ENCODE measurements around the gene VPS4A.

Gene VPS4A

DNA sequence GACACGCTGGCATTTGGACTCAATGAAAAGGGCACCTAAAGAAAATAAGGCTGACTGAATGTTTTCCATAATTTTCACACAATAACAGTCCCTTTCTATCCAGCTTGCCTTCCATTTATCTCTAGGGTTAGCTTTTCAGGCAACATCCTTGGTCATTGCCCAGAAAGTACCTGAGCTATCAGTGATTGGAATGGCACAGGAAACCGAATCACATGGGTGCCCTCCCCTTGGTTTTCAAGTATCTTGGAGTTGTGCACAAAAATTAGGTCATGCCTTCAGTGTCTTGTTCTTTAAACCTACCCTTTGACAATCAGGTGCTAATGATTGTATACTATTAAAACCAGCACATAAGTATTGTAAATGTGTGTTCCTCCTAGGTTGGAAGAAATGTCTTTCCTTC is 3.3 kb upstream of the VPS4A start:
- DNase-seq, result no peak

- no peak for DNase-seq
Measured at GRCh38 chr16:69309316-69309715, 1.8 kb upstream of the VPS4A start.

DNA sequence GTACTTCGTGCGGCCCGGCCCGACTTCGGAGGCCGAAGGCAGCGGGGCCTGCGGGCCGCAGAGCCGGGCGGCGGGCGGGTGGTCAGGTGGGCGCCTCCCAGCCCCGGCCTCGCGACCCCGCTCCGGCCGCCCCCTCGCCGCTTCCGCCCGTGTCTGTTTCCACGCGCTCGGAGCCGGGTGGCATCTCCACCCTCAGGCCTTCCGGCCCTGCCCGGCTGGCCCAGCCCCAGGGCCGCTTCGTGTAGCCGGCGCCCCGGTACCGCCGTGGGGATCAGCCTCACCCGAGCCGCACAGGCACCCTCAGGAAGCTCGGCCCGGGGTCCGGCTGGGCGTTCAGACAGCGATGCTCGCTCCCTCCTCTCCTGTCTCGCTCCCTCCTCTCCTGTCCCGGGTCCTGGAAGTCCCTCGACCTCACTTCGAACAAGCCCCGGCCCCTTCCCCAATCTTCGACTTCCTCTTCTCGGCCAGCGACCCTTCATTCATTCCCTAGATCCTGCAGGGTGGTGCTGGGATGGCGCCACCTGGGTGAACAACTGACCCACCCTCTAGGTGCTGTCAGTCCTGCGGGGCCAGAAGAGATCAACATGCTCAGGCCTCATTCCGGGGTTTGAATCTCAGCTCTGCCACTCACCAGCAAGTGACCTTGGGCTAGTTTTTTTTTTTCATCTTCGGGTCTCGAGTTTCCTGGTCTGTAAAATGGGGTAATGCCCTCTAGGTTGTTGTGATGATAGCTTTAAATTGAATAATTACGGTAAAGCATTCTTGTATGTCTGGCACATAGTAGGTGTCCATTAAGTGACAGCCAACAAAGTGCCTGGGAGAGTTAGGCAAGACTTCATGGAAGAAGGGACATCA is 610 bp downstream of the VPS4A start:
- DNase-seq, result no peak

GRCh38 chr16:69313469-69313868 is 2.3 kb downstream of the VPS4A start:
- no peak for DNase-seq

DNA sequence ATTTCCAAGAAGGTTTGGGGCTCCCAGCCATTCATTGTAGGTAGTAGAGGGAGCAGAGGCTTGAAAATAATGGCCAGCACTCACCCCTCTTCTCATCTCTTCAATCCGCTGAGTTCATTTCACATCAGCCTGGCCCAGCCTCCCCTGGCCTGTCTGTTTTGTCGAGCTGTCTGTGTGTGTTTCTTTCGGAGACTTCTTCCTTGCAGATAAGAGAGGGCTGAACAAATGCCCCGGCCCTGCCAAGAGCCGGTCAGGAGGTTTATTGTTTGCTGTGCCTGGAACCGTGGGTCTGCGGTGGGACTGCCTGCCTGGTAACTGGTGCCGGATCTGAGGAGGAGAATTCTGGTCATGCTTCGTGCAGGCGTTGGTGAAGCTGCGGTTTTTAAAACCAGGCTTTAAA is 3.4 kb downstream of the VPS4A start:
- no peak for DNase-seq

- DNase-seq, result no peak
Measured at GRCh38 chr16:69315486-69316311, 4.5 kb downstream of the VPS4A start.

DNA sequence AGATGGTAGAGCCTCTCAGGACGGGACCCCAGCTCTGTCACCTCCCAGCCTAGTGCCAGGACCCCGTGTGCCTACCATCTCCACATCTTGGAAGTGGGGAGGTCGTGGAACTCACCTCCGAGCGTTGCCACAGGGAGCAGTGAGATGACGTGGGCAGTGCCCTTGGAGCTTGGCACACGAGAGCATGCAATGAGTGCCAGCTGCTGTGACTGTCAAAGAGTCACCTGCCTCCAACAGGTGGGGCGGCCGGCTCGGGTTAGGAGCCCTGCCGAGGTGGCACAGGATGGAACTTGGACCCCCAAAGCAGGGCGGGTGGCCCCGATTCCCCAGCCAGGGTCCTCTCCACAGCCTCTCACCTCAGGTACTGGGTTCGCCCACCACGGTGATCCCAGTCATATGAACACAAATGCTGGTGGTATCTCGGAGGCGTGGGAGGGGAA is 5.5 kb downstream of the VPS4A start:
- no peak for DNase-seq

DNA sequence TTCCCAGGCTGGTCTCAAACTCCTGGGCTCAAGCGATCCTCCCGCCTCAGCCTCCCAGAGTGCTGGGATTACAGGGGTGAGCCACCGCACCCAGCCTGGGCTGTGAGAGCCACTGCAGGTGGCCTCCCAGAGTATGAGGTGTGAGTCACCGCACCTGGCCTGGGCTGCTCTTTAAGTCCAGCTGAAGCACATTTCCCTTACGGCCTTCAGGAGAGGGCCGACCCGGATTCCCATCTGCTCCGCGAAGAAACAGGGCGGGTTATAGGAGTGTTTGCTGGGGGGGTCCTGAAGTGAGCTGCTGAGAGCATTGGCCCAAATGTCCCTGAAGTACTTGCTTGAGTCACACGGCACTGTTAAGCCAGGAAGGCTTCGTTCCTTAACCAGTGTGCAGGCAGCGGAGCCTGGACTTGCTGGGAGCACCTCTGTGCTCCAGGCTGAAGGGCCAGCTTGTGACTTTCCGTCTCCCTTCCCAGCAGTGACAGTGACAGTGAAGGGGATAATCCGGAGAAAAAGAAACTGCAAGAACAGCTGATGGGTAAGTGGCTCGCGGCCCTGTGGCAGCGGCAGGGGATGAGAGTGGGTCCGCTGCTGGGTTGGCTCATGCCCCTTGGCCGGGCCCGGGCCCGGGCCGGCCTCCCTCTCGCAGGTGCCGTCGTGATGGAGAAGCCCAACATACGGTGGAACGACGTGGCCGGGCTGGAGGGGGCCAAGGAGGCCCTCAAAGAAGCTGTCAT is 7.2 kb downstream of the VPS4A start:
- DNase-seq, result no peak

GRCh38 chr16:69318911-69319289 is 7.8 kb downstream of the VPS4A start:
- DNase-seq, result no peak

- no peak for DNase-seq
Measured at GRCh38 chr16:69319381-69319780, 8.2 kb downstream of the VPS4A start.

- no peak for DNase-seq
Measured at GRCh38 chr16:69319826-69320739, 8.9 kb downstream of the VPS4A start.

GRCh38 chr16:69320740-69321073 is 9.6 kb downstream of the VPS4A start:
- DNase-seq, result no peak

GRCh38 chr16:69321080-69321479 is 9.9 kb downstream of the VPS4A start:
- DNase-seq, result no peak

GRCh38 chr16:69322343-69322742 is 11.2 kb downstream of the VPS4A start:
- DNase-seq, result no peak

- no peak for DNase-seq
Measured at GRCh38 chr16:69323415-69323814, 12.3 kb downstream of the VPS4A start.

- no peak for DNase-seq
Measured at GRCh38 chr16:69324013-69324531, 12.9 kb downstream of the VPS4A start.

- DNase-seq, result no peak
Measured at GRCh38 chr16:69324585-69325253, 13.6 kb downstream of the VPS4A start.

GRCh38 chr16:69325784-69326171 is 14.6 kb downstream of the VPS4A start:
- no peak for DNase-seq

DNA sequence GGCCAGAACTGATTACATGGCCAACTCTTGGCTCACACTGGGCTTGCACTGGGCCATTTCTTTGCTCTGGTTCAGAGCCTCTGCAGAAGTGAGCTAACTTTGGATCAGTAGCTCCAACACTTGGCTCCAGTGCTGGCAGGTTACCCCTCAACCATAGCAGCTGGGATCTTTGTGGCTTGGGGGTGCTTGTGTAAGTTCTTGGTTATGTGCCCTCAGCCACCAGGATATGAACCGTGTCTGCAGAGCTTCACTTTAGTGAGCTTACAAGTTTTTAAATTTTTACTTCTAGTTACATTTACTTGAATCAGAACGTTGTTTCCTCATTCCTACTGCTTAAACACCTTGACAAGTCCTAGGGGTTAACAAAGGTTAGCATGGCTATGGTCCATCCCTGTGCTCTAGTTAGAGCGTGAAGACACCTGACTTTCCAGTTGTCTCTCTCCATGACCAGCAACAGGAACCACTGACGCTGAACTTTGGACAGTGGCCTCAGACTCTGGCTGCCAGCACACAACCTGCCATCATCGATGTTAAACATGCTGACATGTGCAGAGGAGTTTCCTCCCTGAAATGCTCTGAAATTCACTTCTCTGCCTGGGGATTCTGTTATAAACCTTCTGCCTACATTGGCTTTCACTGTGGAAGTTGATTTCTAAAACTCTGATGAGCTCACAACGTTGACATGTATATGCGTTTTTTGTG is 15.2 kb downstream of the VPS4A start:
- DNase-seq, result no peak

DNA sequence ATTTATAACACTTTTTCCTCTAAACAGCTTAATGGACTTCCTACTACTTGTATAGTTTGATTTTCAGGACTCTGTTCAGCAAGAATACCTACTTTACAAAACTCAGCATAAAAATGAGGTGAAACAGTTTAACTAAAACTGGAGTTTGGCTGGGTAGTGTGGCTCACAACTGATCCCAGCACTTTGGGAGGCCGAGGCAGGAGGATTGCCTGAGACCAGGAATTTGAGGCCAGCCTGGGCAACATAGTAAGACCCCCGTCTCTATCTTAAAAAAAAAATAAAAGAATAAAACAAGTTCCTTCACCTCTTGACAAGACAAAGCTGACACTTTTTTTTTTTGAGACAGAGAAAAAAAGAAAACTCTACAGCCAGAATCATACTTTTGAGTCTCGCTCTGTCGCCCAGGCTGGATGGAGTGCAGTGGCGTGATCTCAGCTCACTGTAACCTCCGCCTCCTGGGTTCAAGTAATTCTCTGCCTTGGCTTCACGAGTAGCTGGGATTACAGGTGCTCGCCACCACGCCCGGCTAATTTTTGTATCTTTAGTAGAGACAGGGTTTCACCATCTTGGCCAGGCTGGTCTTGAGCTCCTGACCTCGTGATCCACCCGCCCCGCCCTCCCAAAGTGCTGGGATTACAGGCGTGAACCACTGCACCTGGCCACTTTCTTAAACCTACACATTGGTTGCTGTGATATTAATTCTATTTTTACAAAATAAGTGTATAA is 16.6 kb downstream of the VPS4A start:
- no peak for DNase-seq

Data from CD4-positive, alpha-beta T cell treated with Interleukin-15 for 1 hour (primary cell).